Epithelial cell of prostate (primary cell): ENCODE data around the gene WWOX.

ENCODE experiments used
- DNase-seq: peaks from one replicate; pipeline ENCODE4 v3.0.0-alpha.2; 2011; ENCODE audit warnings: low read depth, low spot score
- H3K27ac ChIP-seq: fragments of 450-650 bp; 2 replicates; pipeline ENCODE4 v1.5.1; 2017; ENCODE audit warnings: mild to moderate bottlenecking

Gene WWOX

DNA sequence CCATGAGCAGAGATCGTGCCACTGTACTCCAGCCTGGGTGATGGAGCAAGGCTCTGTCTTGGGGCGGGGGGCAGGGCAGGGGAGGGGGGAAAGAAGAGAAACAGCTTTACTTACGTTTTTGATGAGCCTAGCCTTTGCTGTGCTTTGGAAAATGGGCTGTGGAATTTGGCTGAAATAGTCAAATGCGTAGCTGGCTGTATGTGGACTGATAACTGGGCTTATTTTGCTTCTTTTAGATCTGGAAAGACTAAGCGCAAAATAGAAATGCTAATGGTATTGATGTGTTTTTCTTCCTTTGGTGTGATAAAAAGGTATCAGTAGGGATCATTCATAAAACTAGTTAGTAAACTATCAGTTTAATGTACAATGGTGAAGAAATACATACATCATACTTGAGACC lies 346.4 kb downstream of the WWOX start:
- DNase-seq: no peak

DNA sequence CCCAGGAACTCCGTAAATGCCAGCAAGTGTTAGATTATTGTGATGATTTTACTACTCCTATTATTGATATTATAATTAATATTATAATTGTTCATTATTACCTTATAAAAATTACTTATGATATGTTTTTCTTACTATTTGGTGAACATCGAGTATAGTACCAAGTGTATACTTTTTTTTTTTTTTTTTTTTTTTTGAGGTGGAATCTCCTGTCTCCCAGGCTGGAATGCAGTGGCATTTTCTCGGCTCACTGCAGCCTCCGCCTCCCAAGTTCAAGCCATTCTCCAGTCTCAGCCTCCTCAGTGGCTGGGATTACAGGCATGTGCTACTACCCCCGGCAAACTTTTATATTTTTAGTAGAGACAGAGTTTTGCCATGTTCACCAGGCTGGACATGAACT lies 347.0 kb downstream of the WWOX start:
- no peak for DNase-seq
- no peak overlapping the region for H3K27ac ChIP-seq

More for the DNA sequence above, 346.4 kb downstream of the WWOX start:
- no peak overlapping the region for H3K27ac ChIP-seq

DNA sequence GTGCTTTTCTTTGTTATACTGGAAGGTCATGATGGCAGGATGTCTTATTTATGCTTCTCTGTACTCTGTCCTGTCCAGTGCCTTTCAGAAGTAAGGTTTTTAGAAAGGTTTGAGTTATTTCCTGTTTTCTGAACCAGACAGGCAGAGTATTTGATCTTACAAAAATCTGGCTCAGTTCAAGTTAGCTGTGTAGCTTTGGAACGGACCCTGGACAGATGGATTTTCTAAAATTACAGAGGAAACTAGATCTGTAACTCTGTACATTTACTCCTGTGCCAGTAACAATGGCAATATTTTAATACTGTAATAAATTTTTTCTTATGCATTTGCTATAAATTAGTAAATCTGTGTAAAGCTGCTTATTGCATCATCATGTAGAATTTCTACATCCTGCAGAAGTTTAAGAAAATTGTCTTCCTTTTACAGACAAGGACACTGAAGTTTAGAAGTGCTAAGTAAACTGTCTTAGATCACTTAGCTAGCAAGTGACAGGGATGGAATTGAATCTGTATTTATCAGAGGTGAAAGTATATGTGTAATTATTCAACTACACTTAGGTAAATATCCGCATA lies 347.6 kb downstream of the WWOX start:
- H3K27ac ChIP-seq: no peak overlapping the region
- DNase-seq: no peak

DNA sequence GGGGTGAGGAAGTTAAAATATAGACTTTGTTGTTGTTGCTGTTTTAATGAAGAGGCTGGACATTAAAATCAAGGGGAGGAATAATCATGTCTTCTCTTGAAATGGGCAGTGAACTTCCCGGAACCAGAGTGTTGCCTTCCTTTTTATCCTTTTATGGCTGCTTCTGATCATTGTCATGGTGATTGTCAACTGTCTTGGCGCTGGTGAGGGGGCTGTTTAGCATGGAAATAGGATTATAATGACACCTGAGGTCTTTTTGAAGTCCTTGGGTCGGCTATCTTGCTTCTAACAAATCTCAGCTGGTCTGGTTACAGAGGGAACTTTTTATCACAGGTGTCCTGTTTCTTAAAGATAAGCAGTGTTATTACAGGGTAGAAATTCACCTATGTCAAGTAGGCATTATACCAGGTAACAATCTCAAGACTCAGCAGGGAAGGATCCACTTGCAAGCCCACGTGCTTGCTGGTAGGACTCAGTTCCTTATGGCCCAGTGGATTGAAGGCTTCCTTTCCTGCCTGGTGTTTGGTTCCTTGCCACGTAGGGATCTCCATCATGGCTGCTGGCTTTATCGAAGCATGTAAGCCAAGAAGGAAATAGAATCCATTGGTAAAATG lies 349.3 kb downstream of the WWOX start:
- H3K27ac ChIP-seq: no peak overlapping the region
- no peak for DNase-seq

DNA sequence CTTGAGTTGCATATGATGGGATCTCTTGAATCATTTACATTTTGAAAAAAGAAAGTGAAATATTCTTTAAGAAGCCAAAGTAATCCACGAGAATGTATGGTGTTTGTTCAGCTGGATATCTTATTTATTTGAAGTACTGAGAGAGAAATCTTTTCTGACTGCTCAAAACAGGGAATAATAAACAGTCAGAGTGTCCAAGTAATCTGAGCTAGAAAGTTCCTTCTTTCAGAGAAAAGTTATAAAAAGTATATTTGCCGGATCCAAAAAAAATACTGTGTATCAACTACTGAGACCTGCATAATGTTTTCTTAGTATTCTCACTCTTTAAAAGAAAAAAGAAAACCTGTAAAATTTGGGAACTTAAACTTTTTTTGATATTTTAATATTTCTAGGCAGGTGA lies 350.8 kb downstream of the WWOX start:
- no peak for DNase-seq
- no peak overlapping the region for H3K27ac ChIP-seq

DNA sequence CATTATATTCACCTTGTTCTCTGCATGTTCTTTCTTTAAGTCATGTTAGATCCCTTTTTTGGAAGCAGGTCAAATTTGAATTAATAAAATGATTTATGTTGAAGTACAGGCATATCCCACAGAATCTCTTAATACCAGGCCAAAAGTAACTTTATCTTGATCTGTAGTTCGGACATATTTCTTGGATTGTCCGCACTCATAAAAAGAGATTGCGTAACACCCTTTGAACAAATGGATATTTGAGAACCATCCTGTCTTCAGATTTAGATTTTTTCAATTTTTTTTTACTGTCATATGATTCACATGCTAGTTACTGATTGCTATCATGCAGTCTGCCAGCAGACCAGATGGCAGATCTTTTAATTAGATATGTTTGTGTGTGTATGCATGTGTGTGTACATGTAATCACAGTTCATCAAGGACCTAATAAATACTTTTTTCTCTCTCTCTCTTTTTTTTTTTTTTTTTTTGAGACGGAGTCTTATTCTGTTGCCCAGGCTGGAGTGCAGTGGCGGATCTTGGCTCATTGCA lies 352.6 kb downstream of the WWOX start:
- no peak overlapping the region for H3K27ac ChIP-seq
- DNase-seq: no peak

DNA sequence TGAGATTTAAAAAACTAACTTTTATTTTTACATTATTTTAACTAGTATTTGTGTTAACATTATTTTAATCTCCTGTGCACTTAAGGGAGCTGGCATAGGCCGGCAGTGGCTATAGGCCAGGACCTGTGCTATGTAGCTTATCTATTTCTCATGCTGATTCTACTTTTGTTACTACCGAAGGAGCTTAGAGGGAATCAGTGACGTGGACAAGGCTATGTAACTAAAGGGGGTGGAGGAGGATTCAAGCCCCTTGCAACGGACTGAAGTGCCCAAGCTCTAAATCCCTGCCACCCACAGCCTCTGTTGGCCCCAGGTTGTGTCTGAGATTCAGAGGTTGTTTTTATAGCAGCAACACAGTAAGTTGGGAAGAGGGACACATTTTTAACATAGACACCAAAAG lies 356.4 kb downstream of the WWOX start:
- no peak for DNase-seq

DNA sequence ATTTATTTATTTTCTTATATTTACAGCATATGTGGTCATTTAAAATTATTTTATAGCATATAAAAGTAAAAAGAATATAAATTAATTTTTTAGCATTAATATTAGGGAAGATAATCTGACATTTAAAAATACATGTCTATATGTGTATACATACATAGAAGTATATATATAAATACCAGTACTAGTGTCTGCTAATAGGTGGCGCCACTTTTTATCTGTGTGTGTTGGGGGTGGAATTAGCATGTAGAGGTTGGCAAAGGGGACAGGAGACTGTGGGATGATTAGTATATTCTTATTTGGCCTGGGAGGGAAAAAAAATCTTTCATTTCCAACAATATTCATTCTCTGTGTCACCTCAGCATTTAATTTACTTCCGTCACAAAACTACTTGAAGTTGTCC lies 359.1 kb downstream of the WWOX start:
- no peak for DNase-seq
- H3K27ac ChIP-seq: no peak overlapping the region

More for the DNA sequence above, 356.4 kb downstream of the WWOX start:
- H3K27ac ChIP-seq: no peak overlapping the region

DNA sequence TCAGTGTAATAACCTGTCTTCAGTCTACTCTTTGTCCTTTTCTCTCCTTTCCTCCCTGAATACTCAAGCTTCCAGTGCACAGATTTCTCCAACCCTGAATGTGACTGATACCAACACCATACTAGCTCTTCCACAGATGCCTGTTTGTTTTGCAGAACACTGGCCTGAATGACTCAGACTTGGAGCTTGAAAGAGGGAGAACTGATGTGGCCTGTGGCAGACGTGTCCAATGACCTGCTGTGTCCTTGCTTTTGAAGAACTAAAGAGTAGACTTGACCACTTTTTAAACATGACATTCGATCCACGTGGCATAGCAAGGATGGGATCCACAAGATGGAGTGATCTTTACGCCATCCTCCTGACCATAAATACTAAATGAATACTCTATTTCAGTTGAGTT lies 361.0 kb downstream of the WWOX start:
- peak; percentile 8 for DNase-seq
- H3K27ac ChIP-seq: no peak overlapping the region

DNA sequence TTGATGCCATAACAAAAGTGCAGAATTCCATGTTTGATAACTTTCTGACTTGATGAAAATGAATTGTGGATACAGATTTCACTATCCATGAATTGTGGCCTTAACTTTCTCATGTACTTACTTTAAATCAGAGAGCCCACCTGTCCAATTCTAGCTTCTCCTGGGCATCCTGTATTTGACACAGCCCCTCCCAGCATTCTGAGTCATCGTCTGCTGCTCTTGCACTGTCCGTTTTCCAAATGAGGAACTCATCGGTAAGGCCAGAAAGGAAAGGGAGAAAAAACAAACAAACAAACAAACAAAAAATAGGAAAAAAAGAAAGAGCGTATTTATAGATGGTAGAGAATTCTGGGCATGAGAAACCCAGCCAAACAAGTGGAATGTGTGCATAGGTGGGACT lies 361.6 kb downstream of the WWOX start:
- H3K27ac ChIP-seq: no peak overlapping the region
- no peak for DNase-seq

DNA sequence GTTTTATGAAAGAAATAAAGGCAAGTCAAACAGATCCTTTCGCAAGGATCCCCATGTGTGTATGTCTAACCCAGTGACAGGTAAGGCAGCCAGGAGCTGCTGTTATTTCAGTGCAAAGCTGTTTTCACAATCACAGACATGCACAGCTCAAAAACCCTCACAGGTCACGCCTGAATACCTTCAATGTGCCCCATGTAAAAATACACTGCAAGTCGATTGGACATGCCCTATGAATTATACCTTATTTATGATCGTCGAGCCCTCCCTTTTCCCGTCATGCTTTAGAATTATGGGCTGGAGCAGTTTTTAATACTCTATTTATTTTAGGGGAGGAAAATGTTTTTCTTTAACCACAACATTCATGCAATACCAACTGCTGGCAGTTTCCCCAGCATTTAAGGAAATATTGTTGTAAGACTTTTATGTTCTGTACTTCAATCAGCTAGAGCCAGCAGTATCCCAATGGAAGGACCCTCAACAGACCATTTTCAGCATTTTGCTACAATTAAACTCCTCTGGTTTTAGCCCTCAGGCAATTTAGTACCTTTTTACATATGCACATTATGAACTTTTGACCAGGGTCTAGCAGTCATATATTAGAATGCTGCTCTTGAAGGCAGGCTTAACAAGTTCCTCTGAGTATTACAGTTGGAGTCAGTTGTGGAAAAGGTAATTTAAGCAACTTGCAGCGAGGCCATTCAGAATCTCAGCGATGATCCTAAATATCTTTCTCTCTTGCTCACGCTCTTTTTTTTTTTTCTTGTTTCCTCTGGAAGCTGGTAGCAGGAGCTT lies 362.2 kb downstream of the WWOX start:
- no peak overlapping the region for H3K27ac ChIP-seq
- peak; percentile 6 for DNase-seq

DNA sequence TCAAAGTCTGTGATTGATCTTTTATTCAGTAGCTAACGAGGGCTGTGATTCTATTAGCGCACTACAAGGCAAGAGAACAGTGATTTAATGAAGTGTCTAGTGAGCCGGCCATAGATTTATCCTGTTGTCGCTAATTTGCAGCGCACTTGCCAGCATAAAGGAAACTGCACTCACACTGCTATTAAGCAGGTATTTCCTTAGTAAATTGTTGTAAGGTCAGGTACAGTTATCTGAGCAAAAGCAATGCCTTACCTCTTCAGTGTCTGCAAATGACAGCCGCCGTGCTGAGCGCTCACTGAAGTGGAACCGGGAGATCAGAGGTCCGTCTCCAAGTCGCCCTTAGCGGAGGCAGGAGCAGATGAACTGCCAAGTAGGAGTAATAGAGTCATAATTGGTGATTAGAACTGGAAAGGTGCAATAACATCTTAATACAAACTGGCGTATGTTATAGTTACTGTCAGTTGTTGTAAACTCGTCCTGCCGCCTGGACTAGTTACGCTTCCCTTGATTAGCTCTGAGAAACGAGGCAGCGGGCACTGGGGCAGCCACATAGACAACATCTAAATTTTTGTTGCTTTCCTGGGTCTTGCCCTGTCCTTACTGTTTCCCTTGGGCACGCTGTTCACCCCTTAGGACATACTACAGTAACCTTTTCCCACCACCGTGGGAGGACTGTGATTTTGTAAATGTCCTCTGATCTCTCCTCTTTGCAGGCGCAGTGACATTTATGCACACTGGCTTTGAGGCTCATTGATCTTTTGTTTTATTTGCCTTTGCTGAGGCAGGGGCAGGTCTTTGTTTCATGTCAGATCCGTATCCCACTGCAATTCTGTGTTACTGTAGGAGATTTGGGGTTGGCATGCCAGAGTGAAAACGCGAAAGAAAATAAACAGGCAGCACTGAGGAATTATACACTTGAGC lies 363.1 kb downstream of the WWOX start:
- DNase-seq: no peak
- H3K27ac ChIP-seq: no peak overlapping the region

DNA sequence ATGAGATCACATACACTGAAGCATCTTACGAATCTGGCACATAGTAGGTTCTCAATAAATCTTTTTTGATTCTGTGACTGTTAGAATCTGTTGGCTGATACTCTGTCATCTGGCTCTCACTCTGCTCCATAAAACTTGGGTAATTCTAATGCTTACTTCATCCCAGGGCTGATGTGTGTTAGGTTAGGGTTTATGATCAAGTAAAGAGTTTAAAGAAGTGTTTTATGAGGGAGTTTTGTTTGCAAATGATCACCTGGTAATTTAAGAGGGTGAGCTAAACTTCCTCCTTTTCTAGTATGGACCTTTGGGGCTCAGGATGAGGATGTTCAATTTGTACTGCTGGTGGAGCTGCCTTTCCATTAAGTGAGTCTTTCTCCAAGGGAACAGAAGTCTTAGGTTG lies 364.1 kb downstream of the WWOX start:
- DNase-seq: no peak

DNA sequence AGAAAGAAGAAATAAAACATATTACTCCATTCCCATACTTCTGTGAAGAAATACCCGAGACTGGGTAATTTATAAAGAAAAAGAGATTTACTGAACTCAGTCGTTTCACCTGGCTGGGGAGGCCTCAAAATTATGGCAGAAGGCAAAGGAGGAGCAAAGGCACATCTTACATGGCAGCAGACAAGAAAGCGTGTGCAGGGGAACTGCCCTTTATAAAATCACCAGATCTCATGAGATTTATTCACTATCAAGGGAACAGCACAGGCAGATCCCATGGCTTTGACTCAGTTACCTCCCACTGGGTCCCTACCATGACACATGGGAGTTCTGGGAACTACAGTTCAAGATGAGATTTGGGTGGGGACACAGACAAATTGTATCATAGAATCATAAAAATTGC lies 365.4 kb downstream of the WWOX start:
- DNase-seq: no peak
- no peak overlapping the region for H3K27ac ChIP-seq

More for the DNA sequence above, 364.1 kb downstream of the WWOX start:
- H3K27ac ChIP-seq: no peak overlapping the region

DNA sequence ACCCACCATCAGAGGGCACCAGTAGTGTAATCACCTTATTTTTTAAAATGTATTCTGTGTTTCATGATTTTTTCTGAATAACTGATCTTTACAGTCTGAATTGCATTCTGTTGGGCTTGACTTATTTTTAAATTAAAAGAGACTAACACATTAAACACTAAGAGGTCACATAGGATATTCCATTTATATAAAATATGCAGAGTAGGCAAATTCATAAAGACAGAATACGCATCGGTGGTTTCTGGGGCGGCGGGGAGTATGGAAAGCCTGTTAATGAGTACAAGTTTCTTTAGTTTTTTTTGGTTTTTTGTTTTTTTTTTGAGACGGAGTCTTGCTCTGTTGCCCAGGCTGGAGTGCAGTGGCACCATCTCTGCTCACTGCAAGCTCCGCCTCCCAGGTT lies 366.3 kb downstream of the WWOX start:
- H3K27ac ChIP-seq: no peak overlapping the region

DNA sequence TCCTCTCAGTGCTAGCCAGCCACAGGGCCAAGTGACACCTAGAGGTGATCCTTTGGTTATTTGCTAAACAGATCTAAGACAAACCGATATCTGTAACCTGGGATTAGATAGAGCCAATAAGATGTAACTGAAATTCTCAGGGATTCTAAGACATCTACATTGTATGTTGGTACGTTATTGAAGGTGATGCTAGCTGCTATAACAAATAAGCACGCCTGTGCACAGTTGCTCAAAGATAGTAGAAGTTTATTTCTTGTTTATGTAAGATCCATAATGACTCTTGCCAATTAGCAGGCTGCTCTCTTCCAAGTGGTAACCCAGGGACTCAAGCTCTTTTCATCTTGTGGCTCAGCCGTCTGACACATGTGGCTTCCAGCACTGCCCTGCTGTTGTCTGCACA lies 370.3 kb downstream of the WWOX start:
- no peak overlapping the region for H3K27ac ChIP-seq
- DNase-seq: no peak

More for the DNA sequence above, 366.3 kb downstream of the WWOX start:
- no peak for DNase-seq

DNA sequence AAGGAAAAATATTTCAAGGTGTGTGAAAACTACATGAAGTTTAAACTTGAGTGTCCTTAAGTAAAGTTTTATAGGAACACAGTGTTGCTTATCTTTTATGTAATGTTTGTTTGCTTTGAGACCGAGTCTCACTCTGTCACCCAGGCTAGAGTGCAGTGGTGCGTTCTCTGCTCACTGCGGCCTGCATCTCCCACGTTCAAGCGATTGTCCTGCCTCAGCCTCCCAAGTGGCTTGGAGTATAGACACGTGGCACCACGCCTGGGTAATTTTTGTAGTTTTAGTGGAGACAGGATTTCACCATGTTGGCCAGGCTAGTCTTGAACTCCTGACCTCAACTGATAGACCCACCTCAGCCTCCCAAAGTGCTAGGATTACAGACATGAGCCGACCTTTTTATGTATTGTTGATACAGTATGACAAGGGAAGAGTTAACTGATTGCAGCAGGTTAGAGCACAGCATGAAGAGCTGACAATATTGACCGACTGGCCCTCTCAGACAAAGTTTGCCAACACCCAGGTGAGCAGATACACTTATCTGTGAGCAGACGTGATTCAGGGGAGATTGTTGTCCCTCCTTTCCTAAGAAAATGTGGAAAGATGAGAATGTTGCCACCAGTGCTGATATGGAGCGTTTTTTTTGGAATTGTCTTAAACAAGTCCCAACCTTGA lies 373.7 kb downstream of the WWOX start:
- H3K27ac ChIP-seq: no peak overlapping the region
- no peak for DNase-seq

DNA sequence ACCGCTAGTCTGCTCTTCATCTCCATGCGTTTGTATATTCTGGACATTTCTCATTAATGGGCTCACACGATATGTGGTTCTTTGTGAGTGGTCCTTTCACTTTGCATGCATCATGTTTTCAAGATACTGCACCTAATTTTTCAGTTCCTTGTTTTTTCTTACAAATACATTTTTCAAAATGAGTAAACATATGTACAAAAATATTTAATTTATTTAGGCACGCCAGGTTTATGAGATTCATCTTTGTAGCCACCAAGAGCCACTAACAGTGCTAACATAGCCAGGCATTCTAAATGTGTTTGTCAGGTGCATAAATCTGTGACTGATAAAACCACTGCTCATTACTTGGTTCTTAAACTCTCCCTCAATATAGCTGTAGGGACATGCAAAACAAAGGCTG lies 375.3 kb downstream of the WWOX start:
- DNase-seq: no peak
- no peak overlapping the region for H3K27ac ChIP-seq

DNA sequence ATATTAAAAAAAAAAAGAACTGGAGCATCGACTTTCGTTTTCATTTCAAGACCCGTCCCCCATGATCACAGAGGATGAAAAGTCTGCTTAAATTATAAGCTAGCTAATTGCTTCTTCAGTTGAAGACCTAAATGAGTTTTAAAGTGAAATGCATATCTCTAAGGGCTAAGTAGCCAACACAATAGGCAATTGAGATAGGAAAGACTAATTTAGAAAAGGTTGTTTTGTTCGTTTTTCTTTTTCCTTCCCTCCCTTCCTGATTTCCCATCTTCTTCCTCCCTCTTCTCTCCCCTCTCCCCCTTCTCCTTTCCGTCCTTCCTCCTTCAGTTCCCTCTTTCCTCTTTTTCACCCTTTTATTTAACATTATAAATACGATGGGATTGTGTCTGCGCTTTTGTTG lies 377.2 kb downstream of the WWOX start:
- DNase-seq: no peak
- no peak overlapping the region for H3K27ac ChIP-seq
